SKM-1 treated with dmso at 0.1 percent for 144 hours (cell line): ENCODE measurements around the gene RPS6KA2.
A peak's percentile ranks its signal among the peaks of the same experiment; 100 is the strongest.

Source experiments
- DNase-seq: peaks from one replicate; lab custom pipeline; 2025; ENCODE audit not compliant: unreplicated experiment; lab: John Stamatoyannopoulos, UW

RPS6KA2 gene

DNA sequence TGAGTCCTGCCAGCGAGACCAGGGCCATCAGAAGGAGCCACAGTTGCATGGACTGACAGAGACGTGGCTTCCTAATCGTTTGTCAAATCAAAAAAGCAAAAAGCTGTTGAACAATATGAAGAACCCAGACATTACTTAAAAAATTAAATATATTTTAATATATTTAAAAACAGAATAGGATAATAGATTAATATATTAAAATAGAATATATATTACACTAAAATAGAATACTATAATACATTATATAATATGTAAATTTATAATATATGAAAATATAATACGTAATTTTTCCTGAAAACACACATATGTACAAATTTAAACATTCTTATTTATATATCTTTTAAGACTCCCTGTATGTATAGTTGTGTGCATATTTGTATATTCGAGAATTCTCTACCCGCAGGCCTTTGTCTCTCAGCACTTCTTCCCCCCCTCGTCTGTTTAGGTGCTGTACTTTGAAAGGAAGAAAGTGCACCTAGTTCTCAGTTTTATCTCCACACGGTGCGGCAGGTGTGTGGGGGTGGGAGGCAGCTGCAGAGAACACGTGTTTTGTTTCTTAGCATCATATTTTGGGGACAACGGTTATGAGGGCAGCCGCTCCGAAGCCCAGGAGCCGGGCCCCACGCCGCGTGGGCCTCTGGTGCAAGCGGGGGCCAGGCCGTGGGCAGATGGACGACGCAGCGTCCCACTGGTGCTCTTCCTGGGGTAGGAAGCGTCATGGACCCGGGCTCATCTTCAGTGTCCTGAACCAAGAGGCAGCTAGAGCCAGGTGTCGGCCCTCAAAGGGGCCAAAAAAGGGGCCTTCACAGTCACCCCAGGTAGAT lies 172.1 kb downstream of the RPS6KA2 start:
- no peak for DNase-seq

DNA sequence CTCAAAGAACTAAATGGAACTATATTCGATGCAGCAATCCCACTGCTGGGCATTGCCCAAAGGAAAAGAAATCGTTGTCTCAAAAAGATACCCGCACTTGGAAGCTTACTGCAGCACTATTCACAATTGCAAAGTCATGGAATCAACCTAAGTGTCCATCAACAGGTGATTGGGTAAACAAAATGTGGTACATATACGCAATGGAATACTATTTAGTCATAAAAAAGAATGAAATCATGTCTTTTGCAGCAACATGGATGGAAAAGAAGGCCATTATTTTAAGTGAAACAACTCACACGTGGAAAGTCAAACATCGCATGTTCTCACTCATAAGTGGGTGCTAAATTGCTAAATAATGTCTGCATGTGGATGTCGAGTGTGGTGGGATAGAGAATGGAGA lies 173.4 kb downstream of the RPS6KA2 start:
- DNase-seq = no peak

DNA sequence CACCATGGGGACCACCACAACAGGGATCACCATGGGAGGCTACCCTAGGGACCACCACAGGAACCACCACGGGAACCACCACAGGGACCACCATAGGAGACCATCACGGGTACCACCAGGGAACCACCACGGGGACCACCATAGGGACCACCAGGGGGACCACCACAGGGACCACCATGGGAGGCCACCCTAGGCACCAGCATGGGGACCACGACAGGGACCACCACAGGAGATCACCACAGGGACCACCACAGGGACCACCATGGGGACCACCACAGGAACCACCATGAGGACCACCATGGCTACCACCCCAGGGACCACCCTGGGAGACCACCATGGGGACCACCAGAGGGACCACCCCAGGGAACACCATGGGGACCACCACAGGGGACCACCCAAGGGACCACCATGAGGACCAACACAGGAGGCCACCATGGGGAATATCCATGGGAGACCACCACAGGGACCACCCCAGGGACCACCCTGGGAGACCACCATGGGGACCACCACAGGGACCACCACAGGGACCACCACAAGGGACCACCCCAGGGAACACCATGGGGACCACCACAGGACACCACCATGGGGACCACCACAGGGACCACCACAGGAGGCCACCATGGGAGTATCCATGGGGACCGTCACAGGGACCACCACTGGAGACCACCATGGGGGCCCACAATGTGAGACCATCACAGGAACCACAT lies 176.7 kb downstream of the RPS6KA2 start:
- DNase-seq = no peak

DNA sequence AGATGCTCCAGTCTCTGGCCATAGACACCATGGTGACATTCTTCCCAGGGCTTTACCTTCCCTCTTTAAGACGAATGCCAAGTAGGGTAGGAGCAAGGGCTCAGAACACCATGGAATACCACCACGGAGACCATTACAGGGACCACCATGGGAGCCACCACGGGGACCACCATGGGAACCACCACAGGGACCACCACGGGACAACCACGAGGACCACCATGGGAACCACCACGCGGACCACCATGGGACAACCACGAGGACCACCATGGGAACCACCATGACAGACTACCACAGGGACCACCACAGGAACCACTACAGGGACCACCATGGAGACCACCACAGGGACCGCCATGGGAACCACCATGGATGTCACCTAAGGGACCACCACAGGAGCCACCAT lies 177.4 kb downstream of the RPS6KA2 start:
- DNase-seq = no peak

DNA sequence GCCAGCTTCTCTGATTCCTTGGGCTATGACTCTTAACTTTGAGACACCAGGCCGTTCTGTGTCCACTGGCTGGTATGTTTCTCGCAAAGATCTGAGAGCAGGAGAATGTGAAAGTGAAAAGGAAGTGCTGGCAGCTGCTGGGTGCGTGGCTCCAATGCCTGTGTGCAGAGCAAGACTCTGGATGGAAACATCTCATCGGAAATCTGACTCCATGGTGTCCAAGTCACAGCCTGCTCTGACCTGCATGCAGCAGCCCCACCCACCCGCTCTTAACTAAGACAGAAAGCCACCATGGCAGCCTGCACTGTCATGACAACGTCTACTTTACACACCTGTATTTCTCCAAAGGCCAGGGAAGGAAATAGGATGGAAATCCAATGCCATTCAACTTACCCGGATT lies 178.0 kb downstream of the RPS6KA2 start:
- no peak for DNase-seq

DNA sequence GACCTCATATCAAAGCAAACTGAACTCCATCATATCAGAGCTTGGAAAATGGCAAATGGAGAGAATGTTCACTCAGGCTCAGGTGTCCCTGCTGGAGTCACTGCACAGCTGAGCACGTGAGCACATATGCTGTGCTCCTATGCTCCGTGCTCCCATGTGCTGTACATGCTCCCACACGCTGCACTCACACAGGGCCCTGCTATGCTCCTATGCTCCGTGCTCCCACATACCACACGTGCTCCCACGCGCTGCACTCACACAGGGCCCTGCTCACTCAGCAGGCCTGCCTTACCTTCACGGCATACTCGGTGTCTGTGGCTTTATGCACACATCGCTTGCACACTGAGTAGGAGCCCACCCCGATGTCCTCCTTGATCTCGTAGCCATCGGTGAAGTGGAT lies 178.6 kb downstream of the RPS6KA2 start:
- DNase-seq = no peak

DNA sequence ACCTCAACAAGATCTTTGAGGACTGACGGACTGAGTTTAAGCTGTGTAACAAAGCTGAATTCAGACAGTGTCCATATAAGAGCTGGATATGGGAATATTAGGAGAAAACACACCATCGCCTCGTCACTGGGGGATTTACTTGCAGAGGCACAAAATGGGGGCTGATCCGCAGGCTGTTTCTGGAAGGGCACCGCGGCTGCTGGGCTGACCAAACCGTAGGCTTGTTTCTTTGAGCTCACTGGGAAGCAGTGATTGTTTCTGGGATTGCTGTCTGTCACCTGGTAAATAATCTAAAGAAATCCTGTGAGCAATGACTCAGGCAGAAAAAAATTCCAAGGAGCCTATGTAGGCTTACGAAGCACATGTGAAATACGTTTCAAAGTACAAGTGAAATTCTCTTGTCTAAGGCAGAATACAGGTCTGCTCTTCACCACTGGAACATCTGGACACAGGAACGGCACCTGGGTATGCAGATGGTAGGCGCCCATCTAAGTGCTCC lies 180.4 kb downstream of the RPS6KA2 start:
- no peak for DNase-seq

DNA sequence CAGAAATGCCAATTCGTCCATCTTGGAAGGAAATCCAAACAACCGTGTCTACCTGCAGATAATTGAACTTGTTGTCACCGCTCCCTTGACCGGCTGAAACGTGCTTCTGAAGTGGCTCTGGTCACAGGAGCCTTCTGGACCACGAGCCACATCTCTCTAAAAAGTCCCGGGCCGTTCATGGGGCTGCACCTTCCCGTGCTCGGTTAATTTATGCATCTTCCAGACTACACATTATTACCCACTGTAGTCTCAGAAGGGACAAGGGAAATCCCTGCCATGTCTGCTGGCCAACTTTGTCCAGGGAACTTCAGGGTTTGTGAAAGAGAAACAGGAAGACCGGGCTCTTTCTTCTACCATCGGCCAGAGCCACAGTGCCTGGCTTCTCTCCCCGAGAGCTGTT lies 180.9 kb downstream of the RPS6KA2 start:
- no peak for DNase-seq

DNA sequence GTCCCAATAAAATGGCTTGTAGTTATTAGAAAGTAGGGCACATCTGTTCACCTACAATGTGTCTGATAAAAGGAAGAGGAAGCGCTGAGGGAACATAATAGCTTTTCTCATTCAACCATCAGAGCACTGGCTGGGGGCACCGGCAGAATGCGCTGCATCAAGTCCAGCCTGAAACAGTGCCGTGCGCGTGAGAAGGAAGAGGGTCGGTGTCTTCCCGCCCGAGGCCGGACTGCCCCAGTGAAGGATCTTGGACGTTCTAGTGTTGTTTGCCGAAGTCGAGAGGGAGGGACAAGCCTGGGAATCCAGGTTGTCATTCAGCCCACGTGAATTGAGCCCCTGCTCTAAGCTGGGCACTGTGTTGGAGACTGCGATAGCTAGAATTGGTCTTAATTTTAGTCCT lies 182.6 kb downstream of the RPS6KA2 start:
- DNase-seq = no peak

DNA sequence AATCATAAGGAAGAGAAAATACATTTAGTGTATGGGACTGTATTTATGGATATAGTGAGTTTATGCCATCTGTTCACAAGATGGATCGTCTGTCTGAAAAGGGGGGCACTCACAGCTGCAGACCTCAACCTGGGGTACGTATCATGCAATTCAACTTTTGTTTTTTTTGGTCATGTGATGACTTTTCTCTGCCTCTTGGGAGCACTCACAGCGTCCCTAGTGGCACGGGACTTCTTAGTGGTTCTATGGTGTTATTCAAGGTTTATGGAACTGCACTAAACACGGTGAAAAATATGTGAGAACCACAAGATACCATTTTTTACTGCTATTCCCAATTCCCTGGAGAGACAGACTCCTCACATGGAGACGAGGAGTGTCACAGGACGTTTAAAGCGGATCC lies 183.9 kb downstream of the RPS6KA2 start:
- DNase-seq = no peak

DNA sequence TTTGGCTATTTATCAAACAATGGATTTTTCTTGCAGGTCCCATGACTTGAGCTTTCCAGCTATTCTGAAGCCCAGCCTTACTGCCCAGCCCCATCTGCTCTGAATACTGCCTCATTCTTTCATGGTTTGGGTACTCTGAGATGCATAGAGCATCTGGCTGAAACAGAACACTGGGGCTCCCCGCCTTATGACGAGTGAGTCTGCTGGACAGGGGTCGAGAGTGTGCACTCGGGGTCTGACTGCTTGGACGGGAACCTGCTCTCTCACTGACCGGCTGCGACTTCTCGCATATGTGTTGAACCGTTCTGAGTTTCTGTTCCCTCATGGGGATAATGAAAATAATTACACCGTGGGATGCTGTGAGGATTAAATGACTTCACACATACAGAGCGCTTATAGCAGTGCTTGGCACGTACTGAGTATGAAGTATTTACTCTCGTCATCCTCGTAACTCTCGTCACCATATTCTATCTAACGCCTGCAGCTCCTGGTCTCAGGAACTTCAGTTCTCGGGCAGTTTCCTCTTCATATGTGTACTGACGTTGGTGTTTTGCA lies 184.8 kb downstream of the RPS6KA2 start:
- DNase-seq = no peak

DNA sequence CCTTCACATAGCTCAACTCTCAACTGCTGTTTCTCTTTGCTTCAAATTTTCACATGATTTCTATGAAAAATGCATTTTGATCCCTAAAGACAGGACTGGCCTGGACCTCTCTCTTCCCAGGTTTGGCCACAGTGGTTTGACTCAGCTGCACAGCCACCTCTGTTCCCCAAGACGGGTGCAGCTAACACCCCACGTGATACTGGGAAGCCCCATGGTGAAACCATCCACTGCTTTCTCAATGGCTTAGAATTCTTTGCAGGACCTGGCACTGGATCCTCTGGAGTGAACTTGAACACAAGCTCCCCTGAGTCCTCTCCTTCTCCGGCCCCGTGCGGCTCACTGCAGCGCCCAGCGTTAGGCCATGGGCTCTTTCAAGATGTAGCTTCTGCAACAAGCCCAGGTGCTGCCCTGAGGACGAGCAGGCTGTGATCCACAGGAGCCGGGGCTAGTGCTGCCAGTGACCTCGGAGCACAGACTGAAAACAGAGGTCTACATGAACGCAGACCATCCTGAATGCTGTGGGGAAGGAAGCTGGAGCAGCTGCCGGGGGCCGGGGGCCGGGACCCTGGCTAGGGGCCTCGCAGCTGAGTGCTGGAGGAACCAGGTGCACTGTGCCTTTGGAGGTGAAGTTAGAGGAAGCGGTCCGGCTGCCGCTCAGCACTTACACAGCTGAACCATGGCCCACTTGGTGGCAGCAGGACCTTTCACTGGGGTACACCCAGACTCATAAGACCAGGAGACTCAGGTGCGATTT lies 185.5 kb downstream of the RPS6KA2 start:
- no peak for DNase-seq

DNA sequence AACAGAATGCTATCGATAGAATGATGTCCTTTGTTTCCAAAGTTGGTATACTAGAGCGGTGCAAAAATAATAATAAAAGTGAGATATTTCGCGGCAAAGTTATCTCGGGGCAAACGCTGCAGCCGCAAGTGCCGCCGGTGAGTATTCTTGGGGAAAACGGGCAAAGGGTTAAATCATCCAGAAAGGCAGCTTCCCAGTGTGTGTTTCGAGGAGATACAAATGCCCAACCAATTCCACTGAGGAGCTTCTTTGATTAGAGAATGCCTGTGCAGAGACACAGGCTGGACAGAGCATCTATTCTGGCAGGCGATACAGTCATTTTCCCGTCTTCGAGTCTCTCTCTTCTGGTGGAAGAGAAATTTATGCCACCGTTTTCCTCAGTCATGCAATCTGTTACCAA lies 186.3 kb downstream of the RPS6KA2 start:
- no peak for DNase-seq

DNA sequence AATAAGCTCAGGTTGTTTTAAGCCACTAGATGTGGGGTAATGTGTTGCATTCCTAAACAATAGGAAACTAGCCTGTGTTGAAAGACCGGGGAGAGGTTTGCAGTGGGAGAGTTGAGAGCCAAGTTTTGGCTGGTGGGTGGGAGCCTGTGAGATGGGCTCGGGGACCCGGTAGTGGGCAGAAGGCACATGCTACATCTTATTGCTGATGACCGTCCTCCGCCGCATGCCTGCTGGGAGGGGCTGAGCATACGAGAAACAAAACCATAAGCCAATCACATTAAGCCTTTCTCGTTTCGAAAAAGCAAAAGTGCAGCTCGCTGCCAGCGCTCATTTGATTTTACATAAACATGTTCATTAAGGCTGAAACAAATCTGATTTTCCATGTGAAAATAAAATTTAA lies 186.9 kb downstream of the RPS6KA2 start:
- no peak for DNase-seq

DNA sequence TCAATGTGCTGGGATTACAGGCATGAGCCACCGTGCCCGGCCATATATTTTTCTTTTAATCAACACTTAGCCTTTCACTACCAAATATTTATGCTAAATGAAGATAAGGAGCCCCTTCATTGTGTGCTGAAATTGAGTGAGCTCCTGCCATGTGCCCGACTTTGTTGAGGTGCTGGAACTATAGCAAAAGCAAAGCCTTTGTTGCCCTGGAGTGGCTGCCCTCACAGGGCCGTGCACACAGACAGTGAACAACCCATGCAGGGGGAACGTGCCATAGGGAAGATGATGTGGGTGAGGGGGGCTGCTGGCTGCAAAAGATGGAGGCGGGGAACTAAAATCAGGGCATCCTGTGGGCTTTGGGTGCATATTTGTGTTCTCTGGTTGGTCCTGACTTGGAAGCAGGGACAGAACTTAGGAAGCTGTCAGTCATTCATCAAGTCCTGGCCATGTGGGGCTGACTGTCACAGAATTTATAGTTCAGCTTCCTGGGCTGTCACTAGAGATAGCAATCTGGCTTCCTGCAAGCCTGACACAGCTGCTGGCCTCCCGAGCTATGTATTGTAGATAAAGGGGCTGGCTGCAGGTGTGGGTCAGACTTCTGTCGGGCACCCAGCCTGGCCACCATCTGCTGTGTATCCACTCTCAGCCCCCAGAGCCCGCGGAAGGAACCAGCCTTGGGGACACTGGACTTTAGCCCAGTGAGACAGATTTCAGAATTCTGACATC lies 187.5 kb downstream of the RPS6KA2 start:
- DNase-seq = no peak

DNA sequence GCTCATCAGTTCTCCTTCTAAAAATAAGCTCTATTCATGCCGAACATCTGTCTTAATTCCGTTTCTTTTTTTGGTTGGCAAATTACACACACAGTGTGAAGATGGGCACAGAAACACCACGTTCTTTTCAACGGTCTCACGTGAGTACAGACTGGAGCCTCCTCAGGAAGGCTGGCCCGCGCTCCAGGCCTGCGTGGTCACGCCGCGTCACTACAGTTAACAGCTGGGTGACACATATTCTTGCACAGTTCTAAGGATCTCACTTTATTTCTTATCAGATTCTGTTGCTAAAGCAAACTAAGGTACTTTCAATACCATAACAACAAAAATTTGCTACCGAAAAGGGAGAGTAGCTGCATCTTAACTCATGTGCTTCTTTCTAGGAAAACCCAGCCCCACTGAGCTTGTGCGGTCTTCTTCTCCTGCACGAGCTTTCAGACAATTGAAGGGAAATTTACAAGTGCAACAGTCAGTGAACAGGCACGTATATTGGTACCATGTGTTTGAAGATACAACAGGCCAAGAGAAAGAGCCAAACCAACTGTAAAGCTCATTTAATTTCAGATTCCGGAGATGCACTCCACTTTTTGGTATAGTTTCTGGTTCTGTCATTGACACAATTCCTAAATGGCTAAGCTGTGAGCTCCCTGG lies 188.7 kb downstream of the RPS6KA2 start:
- DNase-seq = no peak

DNA sequence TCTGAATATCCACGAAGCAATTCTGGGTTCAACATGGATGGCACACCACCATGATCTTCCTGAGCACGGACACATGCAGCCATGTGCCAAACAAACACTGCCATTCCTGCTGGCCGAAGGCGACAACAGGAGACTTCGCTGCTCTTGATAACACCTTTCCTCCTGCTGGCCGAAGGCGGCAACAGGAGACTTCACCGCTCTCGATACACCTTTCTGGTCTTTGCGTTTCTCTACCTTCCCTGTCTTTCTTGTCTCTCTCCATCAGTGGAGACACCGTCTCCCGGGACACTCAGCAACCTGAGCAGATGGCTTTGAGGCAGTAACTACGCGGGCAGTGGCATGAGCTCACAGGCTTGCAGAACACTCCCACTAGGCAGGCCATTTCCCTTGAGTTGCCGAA lies 189.4 kb downstream of the RPS6KA2 start:
- DNase-seq = no peak

DNA sequence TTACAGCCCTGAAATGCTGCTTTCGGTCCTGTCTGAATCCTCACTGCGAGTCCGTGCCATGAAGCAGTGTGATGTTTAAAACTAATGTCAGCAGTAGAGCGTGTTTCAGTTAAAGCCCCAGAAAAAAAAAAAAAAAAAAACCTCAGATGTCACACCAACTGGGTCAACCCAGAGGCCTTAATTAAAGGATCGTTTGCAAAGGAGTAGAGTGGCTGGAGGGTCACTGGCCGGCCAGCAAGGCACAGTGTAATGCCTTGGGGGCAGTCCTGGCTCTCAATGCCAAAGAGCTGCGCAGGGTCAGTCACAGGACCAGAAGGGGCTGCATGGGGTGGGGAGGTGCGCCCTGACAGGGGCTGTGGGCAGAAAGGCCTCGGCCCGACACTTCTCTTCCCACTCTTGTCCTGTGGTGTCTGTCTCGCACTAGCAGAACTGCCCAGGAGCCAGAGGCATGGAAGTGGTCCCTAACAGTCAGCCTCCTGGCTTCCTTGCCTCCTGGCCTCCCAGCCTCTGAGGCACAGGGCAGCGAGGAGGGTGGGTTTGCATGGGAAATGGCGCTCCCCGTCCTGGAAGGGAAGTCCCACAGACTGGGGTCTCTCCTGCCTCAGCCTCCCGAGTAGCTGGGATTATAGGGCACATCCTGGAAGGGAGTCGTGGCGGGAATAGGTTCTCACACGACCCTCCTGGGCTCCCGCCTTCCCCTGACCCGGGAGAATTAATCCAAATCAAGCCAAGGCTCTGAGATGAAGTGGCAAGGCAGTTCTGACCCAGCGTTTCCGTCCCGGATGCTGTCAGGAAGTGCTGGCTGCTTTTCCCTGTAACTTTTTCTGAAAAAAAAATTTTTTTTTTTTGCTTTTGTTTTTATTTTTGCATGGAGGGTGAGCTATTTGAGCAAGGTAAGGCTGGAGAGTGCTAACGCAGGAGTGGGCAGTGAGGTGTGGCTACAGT lies 190.6 kb downstream of the RPS6KA2 start:
- DNase-seq = no peak

DNA sequence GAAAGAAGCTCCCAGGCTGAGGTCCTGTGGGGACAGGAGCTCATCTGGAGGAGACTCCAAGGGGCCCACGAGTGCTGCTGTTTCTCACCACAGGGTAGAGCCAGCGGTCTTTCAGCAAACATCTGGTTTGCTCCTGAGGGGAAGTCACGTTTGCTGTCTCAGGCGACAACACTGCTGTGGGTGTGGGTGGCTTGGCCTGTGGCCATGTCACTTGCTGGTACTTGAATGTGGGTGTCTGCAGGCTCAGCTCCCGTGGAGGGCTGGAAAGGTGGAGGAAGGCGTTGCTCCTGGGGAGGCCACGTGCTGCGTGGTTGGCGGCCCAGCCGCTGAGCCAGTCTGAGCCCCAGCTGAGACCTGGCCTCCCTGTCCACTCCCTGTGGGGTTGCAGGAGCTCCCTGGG lies 191.5 kb downstream of the RPS6KA2 start:
- peak; percentile 19 for DNase-seq
